NCI-H524 (cell line): Measurements from ENCODE around the gene LPCAT3.
A peak's percentile ranks its signal among the peaks of the same experiment; 100 is the strongest.

ENCODE experiments used
- DNase-seq, 2 experiments: peaks; one replicate each; lab custom pipeline; 2025; lab: John Stamatoyannopoulos, UW

Gene LPCAT3

DNA sequence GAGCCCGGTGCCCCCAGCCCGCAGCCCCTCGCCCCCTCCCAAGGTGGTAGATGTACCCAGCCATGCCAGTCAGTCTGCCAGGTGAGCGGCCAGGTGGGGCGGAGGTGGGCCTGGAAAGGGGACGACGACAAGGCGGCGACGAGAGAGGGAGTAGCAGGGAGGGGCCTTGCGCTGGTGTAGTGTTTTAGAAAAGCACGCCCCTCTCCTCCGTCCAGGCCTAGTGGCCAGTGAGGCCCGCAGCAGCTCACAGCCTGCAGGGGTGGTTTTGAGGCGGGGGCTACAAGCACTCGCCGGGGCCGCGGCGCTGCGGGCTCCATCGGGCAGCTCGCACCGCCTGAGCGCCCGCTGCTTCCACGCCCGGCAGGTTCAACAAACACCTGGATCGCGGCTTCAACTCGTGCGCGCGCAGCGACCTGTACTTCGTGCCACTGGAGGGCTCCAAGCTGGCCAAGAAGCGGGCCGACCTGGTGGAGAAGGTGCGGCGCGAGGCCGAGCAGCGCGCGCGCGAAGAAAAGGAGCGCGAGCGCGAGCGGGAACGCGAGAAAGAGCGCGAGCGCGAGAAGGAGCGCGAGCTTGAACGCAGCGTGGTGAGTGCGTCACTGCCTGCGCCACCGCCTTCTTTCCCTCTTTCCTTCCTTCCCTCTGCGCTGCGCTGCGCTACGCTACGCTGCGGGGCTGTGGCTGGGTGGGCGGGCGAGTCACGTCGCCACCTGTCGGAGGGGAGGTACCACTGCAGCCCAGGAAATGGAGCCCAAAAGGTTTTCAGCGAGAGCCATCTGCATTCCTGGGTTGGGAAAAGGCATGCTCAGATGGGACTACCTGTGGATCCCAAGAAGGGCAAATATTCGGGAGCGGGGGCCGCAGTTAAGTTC is 80.6 kb downstream of the LPCAT3 start:
- peak; percentile 87 to 92 for DNase-seq

DNA sequence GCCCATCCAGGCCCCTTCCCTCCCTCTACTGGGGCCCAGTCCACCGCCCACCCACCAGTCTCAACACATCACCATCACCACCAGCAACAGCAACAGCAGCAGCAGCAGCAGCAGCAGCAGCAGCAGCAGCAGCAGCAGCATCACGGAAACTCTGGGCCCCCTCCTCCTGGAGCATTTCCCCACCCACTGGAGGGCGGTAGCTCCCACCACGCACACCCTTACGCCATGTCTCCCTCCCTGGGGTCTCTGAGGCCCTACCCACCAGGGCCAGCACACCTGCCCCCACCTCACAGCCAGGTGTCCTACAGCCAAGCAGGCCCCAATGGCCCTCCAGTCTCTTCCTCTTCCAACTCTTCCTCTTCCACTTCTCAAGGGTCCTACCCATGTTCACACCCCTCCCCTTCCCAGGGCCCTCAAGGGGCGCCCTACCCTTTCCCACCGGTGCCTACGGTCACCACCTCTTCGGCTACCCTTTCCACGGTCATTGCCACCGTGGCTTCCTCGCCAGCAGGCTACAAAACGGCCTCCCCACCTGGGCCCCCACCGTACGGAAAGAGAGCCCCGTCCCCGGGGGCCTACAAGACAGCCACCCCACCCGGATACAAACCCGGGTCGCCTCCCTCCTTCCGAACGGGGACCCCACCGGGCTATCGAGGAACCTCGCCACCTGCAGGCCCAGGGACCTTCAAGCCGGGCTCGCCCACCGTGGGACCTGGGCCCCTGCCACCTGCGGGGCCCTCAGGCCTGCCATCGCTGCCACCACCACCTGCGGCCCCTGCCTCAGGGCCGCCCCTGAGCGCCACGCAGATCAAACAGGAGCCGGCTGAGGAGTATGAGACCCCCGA is 81.4 kb downstream of the LPCAT3 start:
- peak in 1 of 2 experiments; percentile 25 for DNase-seq

DNA sequence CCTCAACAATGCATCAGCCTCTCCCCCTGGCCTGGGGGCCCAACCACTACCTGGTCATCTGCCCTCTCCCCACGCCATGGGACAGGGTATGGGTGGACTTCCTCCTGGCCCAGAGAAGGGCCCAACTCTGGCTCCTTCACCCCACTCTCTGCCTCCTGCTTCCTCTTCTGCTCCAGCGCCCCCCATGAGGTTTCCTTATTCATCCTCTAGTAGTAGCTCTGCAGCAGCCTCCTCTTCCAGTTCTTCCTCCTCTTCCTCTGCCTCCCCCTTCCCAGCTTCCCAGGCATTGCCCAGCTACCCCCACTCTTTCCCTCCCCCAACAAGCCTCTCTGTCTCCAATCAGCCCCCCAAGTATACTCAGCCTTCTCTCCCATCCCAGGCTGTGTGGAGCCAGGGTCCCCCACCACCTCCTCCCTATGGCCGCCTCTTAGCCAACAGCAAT is 82.1 kb downstream of the LPCAT3 start:
- DNase-seq, result no peak

DNA sequence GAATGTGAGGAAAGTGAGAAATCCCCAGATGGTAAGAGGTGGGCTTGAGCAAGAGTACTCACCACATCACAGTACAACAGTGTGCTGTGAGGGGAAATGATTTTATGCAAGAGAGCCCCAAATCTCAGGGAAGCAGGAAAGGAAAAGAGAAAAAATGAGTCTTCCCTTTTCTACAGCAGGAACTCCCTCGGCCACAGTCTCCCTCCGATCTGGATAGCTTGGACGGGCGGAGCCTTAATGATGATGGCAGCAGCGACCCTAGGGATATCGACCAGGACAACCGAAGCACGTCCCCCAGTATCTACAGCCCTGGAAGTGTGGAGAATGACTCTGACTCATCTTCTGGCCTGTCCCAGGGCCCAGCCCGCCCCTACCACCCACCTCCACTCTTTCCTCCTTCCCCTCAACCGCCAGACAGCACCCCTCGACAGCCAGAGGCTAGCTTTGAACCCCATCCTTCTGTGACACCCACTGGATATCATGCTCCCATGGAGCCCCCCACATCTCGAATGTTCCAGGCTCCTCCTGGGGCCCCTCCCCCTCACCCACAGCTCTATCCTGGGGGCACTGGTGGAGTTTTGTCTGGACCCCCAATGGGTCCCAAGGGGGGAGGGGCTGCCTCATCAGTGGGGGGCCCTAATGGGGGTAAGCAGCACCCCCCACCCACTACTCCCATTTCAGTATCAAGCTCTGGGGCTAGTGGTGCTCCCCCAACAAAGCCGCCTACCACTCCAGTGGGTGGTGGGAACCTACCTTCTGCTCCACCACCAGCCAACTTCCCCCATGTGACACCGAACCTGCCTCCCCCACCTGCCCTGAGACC is 82.7 kb downstream of the LPCAT3 start:
- DNase-seq, result no peak

DNA sequence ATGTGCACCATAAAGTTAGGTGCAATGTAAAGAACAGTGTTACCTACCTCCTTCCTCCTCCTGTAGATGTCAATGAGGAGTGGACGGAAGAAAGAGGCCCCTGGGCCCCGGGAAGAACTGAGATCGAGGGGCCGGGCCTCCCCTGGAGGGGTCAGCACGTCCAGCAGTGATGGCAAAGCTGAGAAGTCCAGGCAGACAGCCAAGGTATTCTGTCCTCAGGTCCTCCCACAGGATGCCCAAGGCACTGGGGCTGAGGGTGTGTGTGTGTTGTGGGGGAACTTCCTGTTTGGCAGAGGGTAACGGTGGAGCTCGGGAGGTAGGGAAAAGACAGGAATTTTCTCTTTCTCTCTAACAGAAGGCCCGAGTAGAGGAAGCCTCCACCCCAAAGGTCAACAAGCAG is 84.2 kb downstream of the LPCAT3 start:
- DNase-seq, result no peak

DNA sequence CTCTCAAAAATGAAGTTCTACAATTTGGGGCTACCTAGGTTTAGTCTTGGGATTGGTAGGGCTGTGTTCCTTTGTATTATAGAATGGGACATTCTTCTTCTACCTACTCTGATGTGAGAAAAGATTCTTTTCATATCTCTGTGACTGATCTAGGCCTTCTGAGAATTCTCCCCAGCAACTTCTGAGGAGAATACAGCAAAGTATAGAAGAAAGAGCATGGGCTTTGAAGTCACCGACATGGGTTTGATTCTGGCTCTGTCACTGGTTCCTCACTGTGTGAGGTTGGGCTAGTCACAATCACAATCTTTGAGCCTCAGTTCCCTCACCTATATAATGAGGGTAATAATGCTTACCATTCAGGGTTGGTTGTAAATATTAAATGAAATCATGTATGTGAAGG is 85.5 kb downstream of the LPCAT3 start:
- no peak for DNase-seq

DNA sequence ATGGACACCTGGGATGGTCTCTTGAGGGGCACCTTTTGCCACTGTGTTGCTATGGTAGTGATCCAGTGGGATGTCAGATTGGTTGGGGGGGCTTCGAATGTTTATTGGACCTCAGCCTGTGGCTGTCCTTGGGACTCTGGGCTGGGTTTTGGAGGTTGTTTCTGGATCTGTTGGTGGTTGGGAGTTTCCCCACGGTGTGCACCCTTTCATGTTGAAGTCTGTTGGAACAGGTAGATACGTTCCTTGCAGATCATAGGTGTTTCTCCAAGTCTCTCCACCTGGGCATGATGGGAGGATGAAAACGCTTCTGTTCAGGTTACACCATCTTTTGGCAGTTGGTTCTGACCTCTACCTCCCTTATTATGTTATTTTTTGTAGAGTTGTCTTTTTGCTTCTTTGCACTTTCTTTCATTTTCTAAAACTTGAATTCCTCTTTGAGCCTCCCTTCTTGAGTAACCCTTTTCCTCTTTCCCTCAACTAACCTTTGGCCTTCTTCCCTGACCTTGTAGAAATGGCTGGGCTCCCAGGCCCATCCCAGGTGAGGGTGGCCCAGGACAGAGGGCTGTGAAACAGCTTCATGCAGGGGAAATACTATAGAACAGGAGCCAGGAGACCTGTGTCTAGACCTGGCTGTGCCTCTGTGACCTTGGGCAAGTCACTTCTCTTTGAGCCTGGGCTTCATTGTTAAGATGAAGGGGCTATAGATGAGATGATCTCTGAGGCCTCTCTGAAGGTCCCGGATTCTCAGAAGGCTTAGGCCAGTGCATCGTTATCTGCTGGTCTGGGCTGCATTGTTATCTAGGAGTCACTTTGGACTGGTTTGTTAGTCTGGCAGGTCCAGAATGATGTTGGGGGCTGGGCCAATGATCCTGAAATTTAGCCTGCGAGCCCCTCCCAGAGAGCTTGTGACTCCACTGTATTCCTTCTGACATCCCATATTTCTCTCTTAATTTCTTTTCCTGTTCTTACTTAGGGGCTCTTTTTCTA is 88.5 kb downstream of the LPCAT3 start:
- no peak for DNase-seq

DNA sequence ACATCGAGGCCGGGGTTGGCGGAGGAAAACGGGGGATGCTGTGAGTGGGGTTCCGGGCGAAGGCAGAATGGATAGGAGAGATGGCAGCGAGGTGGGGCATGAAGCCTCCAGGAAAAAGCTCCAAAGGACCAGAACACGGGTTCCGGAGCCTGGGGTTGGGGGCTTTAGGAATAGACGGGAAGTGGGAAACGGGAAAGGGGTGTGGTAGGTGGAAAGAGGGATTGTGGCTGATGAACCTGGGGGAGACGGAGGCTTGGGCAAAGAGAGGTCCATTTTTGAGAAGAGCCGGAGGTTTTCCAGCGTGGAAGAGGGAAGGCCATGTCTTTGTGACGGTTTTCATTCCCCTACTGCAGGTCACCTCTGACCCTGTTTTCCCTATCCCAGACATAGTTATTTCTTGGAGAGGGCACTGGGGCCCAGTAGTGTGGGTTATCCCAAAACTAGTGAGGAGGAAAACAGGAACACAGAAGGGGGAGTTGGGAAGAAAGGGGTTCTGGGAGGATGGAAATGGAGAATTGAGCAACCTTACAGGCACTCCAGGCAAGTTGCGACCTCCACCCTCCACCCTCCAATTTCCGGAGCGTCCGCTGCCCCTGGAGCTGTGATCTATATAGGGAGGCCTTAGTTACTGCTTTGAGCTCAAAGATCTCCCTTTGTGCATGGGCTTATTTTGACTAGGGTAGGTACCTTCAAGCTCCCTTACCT is 89.4 kb downstream of the LPCAT3 start:
- DNase-seq, result no peak

DNA sequence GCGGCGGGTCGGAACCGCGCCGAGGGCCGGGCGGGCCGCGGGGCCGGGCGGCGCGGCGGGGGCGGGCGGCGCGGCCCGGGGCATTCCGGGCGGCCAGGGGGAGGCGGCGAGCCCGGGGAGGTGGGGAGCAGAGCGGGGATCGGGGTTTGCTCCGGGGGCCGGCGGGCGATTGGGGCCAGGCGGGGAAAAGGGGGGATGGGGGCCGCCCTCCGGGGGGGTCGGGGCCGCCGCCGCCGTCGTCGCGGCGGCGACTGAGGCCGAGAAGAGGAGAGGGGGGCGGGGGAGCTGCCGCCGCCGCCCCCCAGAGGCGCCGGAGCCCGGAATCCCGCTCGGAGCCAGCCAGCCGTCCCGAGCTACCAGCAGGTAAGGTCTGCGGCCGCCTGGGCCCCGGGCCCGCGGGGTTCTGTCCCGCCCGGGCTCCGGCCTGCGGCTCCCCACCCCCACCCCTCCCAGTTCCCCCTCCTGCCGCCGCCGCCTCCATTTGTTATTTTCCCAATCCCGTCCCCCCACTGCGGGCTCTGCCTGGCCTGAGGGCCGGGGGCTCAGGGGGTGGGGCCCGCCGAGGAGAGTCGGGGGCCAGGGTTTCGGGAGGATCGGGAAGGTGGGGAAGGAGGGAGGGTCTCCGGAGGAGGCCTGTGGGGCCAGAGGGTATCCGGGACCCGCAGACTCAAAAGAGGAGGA is 90.1 kb downstream of the LPCAT3 start:
- DNase-seq, result no peak

DNA sequence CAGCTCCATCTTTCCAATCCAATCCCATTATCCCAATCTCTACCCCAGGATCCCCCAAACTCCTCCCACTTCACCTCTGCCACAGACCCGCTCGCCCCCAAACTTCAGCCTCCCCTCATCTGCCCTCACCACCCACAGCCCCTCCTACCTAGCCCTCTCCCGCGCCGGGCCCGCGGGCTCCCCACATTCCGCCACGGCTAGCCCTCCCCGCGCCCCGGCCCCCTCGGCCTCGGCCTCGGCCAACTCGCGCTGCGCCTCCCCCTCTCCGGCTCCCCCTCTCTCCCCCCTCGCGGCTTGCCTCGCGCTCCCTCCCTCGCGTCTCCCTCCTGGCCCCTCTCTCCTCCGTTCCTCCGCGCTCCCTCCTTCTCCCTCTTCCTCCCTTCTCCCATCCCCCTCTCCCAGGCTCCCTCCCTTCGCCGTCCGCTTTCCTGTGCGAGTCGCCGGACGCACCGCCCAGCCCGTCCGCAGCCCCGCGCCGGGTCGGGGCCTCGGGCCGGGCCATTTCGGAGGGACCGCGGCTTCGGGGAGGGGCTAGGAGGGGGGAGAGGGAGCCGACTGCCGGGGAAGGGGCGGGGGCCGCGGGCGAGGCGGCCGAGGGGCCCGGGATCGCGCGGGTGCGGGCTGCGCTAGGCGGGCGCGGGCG is 90.8 kb downstream of the LPCAT3 start, which contains the start of gene ATN1:
Gene ATN1 (plus strand): TSS at position 581 of the 643 bp plus-strand sequence. CDS start 6,043 bp downstream, outside the sequence.
- DNase-seq, result peak; percentile 59 to 65
